Endometrial microvascular endothelial cells (primary cell): ENCODE data around the gene DYNLRB1. TPM values are rescaled to one million over a fixed set of nuclear protein-coding genes. Genes with fewer than 3 reads are reported as not detected.

Experiments used
- in situ Hi-C: cut with HindIII; loops from 2 replicates; pipeline ENCODE4 v1.10.0; 2017; ENCODE audit warnings: low sequenced_read_pairs, low pct_unique_long_range_greater_than_20kb; ENCODE audit errors: inconsistent ontology term
- total RNA-seq: library from RNA; depleted of rRNA; stranded (reverse); fragments of >200 nt; gene quantifications from one replicate; pipeline ENCODE4 v1.2.3, GENCODE V29; 2015; ENCODE audit errors: inconsistent ontology term

The DYNLRB1 gene
- total RNA-seq, 1 donor from 2014 or later = 137 TPM

DNA sequence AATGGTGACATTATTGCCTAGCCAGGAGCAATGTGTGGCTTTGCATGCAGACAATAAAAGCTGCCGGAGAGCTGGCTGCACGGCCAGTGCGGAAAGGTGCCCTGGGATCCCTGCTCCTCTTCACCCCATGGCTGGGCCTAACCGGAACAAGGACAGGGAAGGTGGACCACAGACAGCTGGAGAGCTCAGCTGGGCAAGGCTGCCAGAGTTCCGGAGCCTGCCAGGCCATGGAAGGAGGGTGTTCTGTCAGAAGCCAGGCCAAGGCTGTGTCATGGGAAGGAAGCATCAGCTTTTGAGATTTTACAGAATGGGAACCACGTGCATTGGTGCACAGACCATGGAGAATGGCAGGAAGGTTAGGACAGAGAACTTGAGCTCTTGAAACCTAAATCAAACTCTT lies 67.3 kb downstream of the DYNLRB1 start:
- in situ Hi-C loops = no loop called here

DNA sequence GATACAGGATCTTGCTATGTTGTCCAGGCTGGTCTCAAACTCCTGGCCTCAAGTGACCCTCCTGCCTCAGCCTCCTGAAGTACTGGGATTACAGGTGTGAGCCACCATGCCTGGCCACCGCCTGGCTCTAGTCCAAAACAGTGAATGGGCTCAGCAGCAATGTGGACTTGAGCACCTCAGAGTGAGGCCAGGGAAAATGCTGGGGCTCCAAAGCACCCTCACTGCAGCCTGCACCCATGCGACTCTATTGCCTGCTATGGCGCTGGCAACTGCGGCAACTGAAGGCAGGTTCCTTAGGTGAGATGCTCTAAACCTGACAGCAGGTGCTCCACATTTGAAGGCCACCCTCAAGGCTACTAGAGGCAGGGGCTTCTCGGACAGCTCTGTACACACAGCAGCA lies 68.8 kb downstream of the DYNLRB1 start:
- in situ Hi-C loops = no loop called here

DNA sequence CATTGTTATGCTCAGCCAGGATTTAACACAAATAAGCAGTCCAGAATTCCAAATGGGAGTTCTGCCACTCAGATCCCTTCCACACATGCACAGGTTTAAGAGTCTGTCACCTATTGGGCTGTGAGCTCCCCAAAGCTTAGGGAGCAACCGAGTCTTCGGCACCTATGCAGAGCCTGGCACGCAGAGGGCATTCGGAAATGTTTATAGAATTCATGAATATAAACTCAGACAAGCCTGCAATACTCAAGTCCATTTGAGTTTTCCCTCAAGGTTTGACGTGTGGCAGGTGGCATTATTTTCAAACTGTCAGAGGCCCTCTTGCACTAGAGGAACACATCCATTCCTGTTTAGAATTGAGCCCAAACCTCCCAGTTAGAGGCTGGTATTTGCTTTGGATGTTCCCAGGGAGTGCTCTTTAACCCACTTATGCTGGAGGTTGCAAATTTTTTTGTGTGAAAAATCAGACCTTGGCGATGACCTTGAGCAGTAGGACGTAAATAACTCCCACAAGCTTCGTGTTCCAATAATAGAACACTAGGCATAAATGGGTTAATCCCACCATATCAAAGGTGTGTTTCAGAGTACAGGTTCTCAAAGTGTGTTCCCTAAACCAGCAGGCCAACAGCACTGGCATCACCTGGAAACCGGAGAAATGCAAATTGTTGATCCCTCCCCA lies 70.4 kb downstream of the DYNLRB1 start:
- in situ Hi-C loops = no loop called here

Other genes starting within 250 kb of the DYNLRB1 start
- 134 TPM for gene AHCY, start 213.1 kb upstream of the DYNLRB1 start, total RNA-seq
- gene ITCH, start 153.1 kb upstream of the DYNLRB1 start, total RNA-seq = 39.4 TPM
- 20.1 TPM for gene MAP1LC3A, start 42.3 kb downstream of the DYNLRB1 start, total RNA-seq
- gene PIGU, start 160.7 kb downstream of the DYNLRB1 start, total RNA-seq = 22.5 TPM
- 5.4 TPM for gene TP53INP2, start 187.9 kb downstream of the DYNLRB1 start, total RNA-seq